GM19035 (cell line): ENCODE measurements around the gene GPX7.
"Not testable (repeated sequence)": the region's sequence is repeated elsewhere in the genome, so short reads cannot be mapped to it uniquely, and the experiment has no call there.

Experiments
- ATAC-seq: cut with Tn5 transposase; IDR thresholded peaks from one replicate; pipeline ENCODE4 v1.9.1; 2021; ENCODE audit not compliant: unreplicated experiment

GPX7 gene

DNA sequence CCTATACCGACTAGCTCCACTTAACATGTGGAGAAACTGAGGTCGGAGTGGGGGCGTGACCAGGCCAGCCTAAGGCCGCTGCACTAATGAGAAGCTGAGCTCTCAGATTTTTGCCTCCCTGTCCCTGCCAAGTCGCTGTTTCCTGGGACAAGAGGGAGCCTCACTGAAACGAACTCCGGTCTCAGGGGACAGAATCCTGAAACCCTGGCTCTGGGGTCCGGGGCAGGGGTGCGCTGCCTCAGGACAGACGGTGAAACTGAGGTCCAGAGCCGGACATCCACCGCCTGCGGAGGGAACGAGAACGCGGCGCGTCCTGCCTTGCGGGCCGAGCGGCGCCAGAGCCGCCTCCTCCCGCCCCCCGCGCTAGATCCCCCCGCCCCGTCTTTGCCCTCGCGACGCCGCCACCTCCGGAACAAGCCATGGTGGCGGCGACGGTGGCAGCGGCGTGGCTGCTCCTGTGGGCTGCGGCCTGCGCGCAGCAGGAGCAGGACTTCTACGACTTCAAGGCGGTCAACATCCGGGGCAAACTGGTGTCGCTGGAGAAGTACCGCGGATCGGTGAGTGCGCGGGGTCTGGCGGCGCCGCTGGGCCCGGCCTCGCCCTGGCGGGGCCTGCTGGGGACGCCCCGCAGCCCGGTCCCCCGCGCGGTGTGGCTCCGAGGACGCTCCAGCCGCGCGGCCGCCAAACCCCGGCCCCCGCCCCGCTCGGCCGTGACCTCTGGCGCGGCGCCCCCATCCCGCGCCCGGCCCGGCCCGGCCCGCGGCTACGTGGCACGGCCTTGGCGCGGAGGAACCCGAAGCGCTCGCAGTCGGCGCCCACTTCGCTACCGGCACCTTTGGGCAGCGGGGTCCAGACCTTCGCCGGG, at the start of gene GPX7:
Gene GPX7, plus strand, starts transcription at position 381 of the 865 bp plus-strand sequence. Its CDS starts 39 bp downstream, at position 420.
- ATAC-seq, result no peak

DNA sequence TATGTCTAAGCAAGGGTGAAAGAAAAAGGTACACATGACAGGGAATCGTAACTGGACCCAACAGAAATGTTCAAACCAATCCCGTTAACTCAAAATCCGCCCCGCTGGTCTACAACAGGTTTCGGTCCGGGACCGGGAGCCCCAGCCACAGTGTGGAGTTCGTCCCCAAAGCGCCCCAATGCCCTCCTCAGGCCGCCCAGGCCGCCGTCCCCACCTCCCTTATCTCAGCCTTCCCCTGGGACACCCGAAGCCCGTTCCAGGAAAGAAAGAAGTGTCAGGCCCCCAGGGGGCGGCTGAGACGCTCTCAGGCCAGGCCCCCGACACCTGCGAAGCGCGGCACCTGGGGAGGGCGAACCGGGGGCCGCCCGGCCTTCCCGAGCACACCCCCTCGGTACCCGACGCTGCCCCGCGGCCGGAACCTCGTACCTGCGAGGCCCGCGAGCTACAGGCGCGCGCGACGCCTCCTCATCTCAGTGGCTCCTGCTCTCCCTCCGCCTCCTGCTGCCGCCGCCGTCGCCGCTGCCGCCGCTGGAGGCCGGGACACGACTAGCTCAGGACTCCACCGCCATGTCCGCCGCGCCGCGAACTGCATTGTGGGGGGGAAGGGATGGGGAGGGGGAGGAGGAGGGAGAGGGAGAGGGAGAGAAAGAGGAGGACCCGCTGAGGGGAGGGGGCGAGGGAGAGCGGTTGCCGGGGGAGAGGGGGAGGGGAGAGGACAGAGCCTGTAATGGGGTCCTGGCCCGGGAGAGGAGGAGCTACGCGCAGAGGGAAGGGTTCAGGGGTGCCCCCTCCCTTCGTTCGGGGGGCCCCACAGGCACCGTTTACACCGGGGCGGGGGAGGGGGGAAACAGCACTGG, 49.4 kb upstream of the GPX7 start, which contains the start of gene TUT4:
Gene TUT4, minus strand, starts transcription at position 588 of the 857 bp plus-strand sequence. CDS start 26,812 bp downstream, outside the sequence.
- peak; percentile 53 for ATAC-seq

DNA sequence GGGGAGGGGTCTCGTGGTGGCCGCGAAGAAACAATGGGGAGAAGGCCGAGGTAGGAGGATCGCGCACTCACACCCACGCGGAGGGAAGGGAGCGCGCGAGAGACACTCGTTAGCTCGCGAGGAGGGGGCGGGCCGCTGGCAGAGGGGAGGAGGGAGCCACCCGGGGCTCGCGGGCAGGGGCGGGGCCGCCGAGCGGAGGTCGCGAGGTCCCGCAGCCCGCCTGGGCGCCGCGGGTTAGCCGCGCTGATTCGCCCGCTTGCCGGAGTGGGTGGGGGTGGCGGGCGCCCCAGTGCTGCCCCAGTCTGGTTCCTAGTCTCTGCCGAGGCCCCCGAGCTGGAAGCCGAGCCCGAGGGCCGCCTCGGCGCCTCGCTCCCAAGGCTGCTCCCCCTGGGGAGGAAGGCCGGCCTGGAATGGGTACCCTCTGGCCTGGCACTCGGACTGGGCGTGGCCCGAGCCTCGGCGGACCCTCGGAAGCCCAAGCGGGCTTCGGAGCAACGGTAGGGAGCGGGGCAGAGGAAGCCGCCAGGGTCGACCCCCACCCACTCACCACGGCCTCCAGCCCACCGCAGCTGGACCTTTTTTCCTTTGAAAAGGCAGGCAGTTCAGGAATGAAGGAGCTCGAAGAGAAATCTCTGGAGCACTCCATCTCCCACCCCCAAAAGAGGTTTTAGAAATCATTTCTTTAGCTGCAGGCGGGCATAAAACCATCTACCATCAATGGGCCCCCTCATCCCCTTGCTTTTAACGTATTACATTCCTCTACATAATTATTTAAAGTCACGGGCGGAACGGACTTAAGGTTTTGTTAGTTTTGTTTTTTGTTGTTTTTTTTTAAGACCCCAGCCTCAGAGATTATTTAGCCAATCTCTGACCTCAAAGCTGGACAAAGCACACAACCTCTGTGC, 48.6 kb upstream of the GPX7 start:
- peak; percentile 62 for ATAC-seq

DNA sequence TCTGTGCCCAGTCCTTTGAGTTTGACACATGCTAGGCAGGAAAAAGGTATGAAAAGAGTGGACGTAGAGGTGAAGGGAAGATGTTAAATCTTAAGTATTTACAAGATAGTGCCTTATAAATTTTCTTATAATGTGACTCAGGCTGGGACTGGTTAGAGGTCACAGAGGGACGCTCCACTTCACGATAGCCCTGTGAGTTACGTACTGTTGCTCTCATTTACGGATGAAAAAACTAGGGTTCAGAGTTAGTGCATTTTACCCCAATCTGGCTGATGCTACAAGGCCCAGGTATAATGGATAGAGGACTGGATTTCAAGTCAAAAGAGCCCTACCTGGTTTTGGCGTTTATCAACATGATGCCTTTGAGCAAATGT, 47.9 kb upstream of the GPX7 start:
- no peak for ATAC-seq

DNA sequence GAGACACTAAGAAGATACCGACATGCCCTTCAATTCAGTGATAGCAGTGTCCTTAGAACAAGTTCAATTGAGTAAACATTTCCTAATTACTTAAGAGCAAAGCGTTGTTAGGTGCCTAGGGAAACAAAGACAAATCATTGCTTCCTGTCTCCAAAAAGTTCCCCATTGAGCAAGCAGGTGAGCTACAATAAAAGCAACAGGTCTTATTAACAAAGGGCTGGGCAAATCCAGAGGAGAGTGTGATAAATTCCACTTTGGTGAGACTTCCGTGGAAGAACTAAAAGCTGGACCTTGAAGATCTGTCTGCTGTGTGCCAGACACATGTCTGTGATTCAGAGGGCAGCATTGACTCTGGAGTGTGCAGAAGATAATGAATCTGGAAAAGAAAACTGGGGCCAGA, 47.4 kb upstream of the GPX7 start:
- ATAC-seq, result no peak

DNA sequence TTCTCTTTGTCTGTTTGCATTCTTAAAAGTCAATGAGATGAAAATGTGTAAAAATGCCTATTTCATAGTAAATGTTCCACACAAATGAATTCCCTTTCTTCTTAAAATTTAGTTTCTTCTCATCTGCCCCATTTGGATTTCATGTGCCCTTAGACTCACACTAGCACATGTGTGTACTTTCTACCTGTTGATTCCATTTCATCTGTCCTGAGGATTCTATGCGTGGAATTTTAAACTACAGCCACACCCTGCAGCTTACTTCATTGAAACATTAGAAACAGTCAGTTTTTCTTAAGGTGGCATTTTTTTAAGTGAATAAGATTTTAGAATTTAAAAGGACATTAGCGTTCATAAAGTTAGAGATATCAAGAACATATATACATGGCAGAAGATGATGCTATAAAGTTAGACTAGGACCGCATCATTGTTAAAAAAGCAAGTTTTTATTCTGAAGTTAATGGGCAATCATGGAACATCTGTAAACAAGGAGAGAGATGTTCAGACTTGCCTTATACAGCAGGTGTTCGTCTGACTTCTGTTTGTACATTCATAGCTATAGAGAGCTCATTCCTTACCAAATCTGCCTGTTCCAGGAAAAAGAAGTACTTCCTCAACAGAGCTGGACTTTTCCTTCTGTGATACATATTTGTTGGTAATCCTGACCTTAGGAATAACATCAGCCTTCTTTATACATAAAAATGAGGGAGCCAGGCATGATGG, 45.4 kb upstream of the GPX7 start:
- no peak for ATAC-seq

DNA sequence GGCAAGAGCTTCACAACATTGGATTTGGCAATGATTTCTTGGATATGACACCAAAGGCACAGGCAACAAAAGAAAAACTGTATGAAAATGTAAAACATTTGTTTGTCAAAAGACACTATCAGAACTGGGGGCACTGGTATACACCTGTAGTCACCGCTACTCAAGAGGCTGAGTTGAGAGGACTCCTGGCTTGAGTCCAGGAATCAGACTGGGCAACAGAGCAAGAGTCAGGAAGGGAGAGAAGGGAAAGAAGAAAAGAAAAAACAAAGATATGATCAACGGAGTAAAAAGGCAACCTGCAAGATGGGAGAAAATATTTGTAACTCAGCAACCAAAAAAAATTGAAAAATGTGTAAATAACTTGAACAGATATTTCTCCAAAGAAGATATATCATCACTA, 43.2 kb upstream of the GPX7 start:
- ATAC-seq, result no peak

DNA sequence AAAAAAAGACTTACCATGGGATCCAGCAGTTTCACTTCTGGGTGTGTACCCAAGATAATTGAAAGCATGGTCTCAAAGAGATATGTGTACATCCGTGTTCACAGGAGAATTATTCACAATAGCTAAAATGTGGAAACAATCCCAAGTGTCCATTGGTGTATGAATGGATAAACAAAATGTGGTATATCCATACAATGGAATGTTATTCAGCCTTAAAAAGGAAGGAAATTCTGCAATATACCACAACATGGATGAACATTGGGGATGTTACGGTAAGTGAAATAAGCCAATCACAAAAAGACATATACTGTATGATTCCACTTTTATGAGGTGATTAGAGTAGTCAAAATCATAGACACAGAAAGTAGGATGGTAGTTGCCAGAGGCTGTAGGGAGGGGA, 42.3 kb upstream of the GPX7 start:
- no peak for ATAC-seq

DNA sequence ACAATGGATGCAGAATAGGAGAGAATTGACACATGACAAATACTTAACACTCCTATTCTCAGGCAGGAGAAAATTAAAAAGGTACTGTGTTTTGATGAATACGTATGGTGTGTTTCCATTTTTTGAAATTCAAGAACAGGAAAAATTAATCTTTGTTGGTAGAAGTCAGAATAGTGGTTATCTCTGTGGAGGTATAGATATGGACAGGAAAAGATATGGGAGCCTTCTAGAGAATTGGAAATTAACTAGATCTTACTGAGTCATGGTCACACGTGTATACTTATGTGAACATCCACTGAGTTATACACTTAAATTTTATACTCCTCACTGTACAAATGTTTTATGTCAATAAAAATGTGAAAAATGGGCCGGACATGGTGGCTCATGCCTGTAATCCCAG, 39.4 kb upstream of the GPX7 start:
- no peak for ATAC-seq

DNA sequence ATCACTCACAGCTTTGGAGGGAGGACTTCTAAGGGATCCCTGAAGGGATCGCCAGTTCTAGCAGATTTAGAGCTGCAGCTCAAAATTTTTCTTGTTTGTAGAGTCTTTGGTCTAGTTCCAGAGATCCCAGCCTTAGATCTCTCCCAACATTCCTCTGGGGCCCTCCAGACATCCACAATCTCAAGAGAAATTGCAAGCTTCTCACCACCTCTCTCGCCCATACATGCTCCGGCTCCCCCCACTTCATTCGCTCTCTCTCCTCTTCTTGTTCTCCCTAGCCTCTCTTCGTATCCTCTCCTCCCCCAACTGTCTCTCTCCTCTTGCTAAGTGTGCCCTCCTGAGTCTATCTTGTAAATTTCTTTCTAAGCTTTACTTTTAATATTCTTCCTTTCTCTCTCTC, 34.2 kb upstream of the GPX7 start:
- ATAC-seq, result no peak

DNA sequence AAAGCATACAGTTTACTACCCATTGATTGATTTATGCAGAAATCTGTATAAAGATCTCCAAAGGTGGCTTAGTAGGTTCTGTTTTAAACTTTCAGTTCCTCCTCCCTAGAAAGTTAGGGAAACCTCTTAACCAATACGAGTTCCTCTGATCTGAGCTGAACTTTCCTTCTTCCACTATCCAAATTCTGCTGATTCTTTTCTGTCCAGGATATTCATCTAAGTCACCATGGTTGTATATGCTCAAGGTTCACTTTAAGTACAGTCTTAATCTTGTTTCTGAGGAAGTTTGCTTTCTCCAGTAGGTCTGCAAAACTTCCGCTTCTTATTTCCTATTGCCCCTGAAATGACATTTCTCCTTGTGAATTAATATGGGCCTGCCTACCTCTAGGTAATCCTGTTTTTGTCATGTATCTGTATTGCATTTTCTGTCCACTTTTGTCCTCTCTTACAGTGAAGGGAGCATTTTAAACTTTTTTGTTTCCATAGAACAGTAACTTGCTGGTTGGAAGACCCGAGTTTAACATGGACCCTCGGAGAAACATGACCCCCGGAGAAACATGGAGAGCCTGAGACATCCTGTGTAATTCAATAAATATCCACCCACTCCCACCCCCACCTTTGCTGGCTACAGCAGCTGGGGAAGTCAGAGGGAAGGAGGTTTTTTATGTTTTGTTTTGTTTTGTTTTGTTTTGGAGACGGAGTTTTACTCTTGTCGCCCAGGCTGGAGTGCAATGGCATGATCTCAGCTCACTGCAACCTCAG, 32.5 kb upstream of the GPX7 start:
- ATAC-seq, result no peak

DNA sequence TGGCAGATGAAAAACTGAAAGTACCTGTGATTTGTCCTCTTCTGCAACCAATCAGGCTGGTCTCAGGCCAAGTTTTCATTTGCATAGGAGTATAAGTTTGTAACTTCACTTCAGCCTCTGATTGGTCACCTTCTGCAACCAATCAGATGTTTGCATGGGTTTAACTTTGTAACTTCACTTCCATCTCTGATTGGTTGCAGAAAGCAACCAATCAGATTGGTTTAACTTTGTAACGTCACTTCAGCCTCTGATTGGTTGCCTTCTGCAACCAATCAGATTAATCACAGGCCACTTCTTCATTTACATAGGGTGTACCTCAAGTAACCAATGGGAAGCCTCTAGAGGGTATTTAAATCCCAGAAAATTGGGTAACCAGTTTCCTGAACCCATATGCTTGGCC, 30.4 kb upstream of the GPX7 start:
- no peak for ATAC-seq

DNA sequence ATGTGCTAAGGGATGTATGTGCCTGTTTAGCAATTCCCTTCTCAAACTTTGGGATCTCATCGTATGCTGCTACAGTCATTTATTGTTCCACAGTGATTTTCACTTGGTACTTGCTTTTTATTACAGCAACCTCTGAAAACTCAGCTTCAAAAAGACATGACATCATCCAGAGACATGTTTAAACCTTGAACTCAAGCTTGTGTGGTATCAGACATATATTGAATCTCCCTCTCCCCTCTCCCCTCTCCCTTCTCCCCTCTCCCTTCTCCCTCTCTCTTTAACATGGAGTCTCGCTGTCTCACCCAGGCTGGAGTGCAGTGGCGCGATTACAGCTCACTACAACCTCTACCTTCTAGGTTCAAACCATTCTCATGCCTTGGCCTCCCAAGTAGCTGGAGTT, 29.8 kb upstream of the GPX7 start:
- ATAC-seq, result no peak

DNA sequence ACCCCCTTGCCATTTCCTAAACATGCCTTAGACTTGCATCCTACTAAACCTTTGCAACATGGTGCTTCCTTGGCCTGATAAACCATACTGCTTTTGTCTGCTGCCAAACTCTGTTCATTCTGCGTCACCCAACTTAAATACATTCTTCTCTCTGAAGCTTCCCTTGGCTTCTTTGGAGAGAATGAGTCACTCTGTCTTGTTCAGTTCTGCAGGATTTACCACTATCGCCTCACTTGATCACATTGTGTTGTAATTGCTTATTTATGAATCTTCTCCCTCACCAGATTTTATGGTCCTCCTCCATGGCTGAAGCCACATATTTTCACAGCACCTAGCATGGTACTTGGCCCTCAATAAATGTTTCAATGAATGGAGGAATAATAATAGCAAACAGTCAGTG, 27.6 kb upstream of the GPX7 start:
- ATAC-seq, result no peak

DNA sequence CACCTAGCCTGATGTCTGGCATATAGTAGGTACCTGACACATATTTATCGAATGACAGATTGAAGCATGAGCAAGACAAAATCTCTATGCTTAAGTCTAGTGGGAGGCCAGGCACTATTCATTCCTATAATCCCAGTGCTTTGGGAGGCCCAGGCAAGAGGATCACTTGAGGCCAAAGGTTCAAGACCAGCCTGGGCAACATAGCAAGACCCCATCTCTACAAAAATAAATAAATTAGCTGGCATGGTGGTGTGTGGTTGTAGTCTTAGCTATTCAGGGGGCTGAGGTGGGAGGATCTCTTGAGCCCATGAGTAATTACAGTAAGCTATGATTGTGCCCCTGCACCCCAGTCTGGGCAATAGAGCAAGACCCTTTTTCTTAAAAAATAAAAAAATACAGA, 26.1 kb upstream of the GPX7 start:
- no peak for ATAC-seq

DNA sequence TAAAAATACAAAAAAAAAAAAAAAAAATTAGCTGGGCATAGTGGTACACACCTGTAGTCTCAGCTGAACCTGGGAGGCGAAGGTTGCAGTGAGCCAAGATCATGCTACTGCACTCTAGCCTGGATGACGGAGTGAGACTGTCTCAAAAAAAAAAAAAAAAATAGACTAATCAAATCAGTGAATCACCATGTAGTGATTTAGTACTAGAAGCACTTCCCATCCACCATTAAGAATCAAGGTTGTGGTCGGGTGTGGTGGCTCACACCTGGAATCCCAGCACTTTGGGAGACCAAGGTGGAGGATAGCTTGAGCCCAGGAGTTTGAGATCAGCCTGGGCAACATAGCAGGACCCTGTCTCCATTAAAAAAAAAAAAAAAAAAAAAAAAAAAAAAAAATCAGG, 24.1 kb upstream of the GPX7 start:
- not testable (repeated sequence) for ATAC-seq

DNA sequence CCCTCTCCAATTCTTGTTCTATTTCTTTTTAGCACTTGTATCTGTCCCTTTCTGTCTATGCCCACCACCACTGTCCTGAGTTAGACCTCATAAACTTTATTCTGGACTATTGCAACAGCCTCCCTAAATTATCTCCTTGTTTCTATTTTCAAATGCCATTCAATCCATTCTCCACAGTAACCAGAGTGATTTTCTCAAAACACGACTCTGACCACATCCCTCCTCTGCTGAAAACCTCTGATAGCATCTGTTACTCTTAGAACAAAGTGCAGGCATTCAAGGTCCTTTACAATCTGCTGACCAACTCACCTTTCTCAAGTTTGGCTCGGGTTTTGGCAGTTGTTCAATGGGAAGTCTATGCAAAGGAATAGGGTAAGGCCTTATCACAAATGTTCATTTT, 22.8 kb upstream of the GPX7 start:
- no peak for ATAC-seq

DNA sequence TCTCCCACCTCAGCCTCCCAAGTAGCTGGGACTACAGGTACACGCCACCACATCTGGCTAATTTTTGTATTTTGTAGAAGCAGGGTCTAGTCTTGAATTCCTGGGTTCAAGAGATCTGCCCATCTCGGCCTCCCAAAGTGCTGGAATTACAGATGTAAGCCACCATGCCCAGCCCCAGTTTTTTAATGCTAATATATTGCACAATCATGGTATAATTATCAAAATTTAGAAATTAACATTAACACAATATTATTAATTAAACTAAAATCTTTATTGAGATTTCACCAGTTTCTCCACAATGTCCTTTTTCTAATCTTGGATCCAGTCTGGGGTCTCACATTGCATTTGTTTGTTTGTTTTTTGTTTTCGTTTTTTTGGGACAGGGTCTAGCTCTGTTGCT, 21.9 kb upstream of the GPX7 start:
- no peak for ATAC-seq

DNA sequence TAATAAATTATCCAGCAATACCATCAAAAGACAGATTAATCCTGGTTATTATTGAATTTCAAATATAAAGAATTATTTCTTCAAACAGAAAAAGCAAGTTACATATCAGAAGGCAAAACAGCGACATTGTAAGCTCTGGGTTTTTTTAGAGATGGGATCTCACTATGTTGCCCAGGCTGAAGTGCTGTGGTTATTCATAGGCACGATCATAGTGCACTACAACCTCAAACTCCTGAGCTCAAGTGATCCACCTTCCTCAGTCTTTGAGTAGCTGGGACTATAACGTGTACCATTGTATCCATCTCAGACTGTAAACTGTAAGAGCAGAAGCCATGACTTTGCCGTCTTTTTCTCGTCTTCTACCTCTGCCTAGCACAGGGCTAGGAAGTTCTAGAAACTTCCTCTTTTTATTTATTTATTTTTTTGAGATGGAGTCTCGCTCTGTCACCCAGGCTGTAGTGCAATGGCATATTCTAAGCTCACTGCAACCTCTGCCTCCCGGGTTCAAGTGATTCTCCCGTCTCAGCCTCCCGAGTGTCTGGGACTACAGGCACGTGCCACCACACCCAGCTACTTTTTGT, 20.0 kb upstream of the GPX7 start:
- ATAC-seq, result no peak
